Breast epithelium (tissue), 3 donors: ENCODE results near the gene ENO1.

Source experiments
- POLR2A ChIP-seq: fragments of 450-650 bp; IDR thresholded peaks from one replicate; pipeline ENCODE4 v1.6.1; 2016; ENCODE audit warnings: antibody characterized with exemption, mild to moderate bottlenecking, moderate library complexity
- POLR2AphosphoS5 ChIP-seq, 3 donors: sonication (generic); formaldehyde crosslinking; IDR thresholded peaks; one replicate each; pipeline ENCODE4 v1.6.1; 2017; ENCODE audit warnings: antibody characterized with exemption in 3 of 3
- TF ChIP-seq, protein P1 (sequence below), 3 donors: fragments of 450-650 bp; IDR thresholded peaks; one replicate each; pipeline ENCODE4 v1.5.1; 2016 to 2017; ENCODE audit warnings: antibody characterized with exemption in 3 of 3, mild to moderate bottlenecking in 3 of 3, moderate library complexity in 3 of 3

DNA sequence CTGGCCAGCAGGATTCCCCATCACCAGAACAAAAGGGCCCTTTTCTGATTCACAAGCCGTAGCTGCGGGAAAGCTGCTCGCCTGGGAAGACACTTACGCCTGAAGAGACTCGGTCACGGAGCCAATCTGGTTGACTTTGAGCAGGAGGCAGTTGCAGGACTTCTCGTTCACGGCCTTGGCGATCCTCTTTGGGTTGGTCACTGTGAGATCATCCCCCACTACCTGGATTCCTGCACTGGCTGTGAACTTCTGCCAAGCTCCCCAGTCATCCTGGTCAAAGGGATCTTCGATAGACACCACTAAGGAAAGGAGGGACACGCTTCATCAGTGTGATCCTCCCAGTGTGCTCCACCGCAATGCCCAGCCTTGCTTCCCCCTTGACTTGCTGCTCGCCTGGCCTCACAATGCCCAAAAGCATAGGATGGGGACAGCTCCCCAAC is 14.7 kb downstream of the ENO1 start:
- TF ChIP-seq POLR2A = no peak
- TF ChIP-seq, protein P1, sequence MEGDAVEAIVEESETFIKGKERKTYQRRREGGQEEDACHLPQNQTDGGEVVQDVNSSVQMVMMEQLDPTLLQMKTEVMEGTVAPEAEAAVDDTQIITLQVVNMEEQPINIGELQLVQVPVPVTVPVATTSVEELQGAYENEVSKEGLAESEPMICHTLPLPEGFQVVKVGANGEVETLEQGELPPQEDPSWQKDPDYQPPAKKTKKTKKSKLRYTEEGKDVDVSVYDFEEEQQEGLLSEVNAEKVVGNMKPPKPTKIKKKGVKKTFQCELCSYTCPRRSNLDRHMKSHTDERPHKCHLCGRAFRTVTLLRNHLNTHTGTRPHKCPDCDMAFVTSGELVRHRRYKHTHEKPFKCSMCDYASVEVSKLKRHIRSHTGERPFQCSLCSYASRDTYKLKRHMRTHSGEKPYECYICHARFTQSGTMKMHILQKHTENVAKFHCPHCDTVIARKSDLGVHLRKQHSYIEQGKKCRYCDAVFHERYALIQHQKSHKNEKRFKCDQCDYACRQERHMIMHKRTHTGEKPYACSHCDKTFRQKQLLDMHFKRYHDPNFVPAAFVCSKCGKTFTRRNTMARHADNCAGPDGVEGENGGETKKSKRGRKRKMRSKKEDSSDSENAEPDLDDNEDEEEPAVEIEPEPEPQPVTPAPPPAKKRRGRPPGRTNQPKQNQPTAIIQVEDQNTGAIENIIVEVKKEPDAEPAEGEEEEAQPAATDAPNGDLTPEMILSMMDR (IDR thresholded peaks at IDR 0.05) = no peak
- no peak for TF ChIP-seq POLR2AphosphoS5 (IDR thresholded peaks at IDR 0.05)
